Stimulated activated CD4-positive, alpha-beta T cell treated with anti-CD3 and anti-CD28 coated beads, Interleukin-4, amount 100 ng/mL, for 4 hours (primary cell): ENCODE data around the gene CDH13.

Experiments used
- DNase-seq, 2 experiments: peaks; one replicate each; pipeline ENCODE4 v3.0.0-alpha.2; 2020

CDH13 gene

DNA sequence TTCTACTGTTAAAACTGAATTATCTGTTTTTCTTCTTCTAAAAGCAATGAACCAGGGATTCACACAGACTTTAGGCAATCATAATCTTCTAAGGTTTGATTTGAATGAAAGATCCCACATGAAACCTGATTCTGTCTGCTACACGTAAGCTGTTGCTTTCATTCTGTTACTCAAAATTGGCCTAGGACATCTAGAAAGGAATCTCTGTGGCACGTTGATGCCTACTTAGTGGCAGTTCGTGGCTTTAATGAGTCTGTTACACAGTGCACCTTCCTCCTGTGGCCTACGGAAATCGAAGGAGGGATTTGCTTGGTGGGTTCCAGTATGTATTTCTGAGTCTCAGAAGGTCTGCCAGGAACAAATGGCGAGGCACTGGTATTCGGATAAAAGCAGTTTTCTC is 691.6 kb downstream of the CDH13 start:
- no peak for DNase-seq

DNA sequence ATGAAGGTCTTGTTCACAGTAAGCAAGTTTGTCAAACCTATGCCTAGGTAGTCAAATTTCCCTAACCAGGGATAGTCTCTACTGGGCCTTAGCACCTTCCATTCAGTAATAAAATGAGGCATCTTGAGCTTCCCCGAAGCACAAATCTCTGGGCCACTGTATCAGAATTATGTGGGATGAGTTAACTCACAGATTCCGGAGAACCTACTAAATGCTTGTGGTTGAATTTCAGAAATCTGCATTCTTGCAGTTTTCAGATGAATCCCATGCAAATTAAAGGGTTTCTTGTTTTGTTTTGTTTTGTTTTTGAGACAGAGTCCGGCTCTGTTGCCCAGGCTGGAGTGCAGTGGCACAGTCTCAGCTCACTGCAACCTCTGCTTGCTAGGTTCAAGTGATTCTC is 702.2 kb downstream of the CDH13 start:
- DNase-seq: no peak

DNA sequence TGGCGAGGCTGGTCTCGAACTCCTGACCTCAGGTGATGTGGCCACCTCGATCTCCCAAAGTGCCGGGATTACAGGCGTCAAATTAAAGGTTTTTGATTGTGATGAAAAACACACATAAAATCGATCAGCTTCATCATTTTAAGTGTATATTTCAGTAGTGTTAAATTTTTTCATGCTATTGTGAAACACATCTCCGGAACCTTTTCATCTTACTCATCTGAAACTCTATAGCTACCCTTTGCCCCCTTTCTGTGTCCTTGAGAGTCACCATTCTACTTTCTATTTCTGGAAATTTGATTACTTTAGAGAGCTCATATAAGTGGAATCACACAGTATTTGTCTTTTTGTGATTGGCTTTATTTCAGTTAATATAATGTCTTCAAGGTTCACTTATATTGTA is 702.7 kb downstream of the CDH13 start:
- DNase-seq: no peak

DNA sequence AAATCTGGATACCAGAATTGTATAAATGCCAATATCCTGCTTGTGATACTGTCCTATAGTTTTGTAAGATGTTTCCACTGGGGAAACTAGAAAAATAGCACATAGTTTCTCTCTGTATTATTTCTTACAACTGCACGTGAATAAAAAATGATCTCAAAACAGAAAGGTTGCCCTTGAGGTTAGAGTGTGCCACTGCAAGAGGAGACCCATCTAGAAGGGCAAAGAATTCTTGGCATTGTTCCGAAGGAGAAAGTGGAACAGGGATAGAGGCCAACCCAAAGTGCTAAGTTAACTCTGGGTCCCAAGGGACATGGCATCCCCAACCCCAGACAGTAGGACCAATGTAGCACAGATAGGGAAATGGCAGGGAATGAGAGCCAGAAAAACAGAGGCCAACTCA is 703.5 kb downstream of the CDH13 start:
- DNase-seq: no peak

DNA sequence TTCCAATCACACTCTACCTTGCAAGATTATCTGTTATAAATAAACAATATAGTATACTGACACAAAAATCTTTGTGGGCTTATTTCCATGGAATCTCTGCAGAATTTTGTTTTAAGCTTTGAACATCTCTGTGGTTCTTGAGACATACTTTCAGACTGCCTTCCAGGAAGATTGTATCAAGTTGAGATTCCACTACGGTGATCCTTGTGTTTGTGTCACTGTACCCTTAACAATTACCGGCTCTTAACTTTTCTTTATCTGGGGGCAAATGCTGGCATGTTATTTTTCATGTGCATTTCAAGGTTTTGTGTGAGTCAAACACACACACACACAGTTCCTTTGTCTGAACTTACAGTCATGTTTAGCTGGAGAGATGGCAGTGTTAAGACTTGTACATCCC is 708.3 kb downstream of the CDH13 start:
- DNase-seq: no peak

DNA sequence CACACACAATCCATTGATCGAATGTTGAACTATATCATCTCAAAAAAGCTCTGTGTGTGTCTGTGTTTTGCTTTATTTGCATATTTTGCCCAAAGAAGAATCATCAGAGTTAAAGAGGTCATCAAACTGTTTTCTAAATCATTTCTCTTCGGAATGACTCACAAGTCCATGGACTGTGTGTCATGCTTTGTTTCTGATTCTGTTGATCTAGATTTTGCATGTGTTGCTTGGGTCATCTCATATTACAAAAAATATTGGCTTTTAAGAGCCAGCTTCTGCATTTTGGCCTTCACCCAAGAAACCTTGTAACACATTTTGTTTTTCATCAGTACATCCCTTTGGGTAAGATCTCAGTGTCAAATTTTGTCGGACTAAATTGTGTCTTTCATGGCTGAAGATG is 709.8 kb downstream of the CDH13 start:
- DNase-seq: no peak

DNA sequence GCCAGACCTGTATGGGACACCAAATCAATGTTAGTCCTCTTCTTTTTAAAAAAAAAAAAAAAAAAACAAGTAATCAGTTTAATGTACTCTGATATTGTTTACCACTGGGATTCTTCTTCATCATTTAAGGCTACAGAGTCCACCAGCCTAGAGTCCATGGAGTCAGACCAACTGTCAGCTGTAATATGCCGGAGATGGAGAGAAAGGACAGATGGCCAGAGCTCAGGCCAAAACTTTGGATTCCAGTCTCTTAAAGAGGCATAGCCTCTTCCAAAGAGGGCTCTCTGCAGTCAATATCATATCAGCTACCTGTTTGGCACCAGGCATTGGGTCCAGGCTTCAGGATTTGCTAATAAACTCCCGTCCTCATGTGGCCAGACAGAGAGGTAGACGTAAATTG is 711.4 kb downstream of the CDH13 start:
- DNase-seq: no peak

DNA sequence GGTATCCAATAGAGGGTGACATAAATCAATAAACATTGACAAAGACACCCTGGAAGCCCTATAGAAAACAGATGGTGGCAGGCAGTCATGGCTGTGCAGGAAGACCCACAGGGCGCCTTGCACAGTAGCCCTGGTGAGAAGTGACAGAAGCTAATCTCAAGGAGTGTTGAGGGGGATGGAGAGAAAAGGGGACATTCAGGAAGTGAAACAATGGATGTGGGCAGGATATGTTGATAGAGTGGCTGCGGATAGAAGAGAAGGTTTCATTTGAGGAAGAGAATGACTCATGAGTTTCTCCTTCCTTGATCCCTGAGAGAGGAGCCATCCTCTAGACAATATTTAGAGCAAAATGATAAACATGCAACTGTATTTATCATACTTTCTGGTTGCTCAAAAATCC is 712.2 kb downstream of the CDH13 start:
- no peak for DNase-seq

DNA sequence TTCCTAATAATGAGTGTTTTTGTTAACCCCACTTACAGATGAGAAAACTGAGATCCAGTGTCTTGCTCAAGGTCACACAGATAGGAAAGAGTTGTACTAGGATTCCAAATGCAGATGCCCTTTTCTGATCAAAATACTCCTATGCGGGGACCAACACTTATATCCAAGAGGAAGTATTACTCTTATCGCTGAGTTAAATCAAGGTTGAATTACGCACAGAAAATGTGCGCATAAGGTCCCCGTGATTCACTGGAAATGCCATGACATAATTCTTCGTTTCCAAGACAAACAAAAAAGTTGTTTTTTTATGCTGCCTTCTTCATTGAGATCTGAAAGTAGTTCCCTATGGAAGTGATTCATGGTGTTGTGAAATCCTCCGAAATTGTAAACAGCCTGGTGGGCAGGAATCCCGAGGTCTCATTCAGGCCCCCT is 717.2 kb downstream of the CDH13 start:
- DNase-seq: no peak

DNA sequence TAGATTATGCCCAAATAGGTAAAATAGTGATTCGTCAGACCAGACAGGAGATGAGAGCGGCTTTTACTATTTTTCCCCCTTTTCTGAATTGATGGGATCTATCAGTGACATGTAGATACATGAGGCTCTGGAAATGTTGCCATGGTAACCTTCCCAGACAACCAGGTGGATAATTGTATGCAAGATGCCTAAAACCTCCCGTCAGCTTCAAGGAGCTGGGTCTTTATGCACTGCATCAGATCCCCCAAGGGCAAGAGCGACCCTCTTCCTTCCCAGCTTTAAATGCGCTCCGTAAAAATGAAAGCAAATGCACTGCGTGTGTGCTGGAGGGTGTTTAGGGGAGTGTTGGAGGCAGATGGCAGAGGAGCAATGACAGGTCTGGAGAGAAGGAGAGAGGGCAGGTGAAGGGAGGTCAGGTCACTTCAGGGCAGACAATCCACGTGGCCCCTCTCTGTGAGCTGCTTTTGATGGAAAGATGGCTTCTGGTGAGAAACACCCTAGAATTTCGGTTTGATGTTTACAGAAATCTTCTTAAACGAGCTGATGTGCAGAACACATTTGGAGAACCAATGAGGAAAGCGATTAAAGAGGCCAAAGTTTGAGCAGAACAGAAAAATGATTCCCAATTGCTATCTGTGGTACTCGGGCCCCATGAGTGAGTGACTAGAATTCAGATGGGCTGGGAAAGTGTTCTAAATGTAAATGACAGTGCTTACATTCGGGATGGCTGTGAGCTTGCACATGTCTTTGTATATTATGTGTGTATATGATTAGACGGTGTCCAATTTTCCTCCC is 719.3 kb downstream of the CDH13 start:
- DNase-seq: no peak

DNA sequence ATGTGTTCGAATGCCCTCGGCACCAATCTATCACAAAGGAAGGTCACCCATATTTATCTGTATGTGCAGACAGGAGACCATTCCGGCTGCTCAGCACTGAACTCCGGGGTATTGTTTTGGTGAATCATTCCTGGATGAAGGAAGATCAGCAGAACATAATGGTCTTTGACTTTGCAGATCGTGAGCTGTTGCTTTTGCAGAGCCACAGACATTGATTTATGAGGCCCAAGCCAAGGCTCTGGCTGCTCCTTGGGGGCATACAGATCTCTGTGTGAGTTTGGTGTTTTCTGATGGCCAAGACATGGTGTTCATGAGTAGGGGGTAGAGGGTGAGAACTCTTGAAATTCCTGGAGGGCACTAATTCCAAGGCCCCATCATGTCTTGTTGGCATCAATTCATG is 722.2 kb downstream of the CDH13 start:
- no peak for DNase-seq

DNA sequence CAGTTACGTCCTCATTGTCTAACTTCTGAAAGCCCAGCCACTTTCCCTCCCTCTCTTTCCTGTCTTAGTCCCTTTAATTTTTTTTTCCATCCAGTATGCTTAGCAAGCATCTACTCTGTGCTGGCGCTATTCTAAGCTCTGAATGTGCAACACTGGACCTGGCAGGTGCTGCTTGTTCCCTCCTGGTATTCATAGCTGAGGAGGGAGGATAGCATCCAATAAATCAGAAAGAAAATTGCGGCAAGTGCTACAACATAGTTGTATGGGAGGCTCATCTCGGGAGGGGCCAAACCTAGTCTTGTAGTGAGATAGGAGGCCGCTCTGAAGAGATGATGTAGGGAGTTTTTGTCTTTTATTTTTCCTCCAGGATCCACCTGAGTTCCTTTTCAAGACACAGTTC is 723.7 kb downstream of the CDH13 start:
- no peak for DNase-seq

DNA sequence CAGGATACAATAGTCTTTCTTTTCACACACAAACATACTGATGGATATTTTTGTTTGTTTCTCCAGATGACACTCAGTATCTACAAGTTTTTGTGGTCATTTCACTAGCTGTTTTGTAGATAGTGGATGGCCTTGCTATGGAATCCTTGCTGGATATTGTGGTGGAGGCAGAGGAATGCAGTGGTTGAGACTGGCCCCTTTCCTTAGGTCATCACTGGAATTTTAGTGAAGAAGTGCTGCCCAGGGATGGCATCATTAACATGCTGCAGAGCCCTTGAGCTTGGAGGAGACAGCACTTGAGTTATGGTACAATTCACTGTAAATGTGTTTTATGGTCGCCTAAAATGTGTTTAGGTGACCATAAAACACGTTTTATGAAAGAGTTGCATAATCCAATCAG is 725.1 kb downstream of the CDH13 start:
- DNase-seq: no peak

DNA sequence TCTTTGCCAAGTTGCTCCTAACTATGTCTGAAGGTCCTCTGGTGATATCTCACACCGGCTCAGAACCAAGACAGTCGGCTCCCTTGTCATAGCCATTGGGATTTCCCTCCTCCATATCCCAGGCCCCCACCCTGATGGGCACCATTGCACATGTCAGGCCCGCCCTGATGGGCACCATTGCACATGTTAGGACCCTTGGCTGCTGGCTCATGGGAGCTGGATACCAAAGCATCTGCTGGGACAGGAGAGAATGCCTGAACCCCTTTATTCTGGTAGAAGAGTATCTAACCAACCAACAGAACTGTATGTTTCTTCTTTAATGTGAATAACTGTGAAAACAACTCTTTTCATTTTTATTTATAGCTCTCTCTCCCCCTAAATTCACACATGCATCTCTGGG is 726.5 kb downstream of the CDH13 start:
- no peak for DNase-seq

DNA sequence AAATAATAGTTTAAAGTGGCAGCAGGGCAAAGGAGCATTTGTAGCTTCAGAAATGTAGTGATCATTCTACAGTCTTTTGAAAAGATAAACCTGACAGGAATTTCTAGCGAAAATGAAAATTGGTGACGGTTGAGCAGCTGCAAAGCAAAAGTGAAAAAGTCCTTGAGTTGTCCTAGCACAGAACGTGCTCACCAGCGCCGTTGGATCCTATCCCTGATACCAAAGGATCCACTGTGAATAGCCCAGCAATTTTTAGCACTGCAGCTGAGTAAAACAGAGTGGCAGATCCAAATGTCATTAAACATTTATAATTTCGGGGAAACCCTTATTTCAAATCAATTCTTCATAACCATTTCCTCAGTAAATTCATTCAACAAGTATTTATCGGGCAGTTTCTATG is 727.2 kb downstream of the CDH13 start:
- DNase-seq: no peak

DNA sequence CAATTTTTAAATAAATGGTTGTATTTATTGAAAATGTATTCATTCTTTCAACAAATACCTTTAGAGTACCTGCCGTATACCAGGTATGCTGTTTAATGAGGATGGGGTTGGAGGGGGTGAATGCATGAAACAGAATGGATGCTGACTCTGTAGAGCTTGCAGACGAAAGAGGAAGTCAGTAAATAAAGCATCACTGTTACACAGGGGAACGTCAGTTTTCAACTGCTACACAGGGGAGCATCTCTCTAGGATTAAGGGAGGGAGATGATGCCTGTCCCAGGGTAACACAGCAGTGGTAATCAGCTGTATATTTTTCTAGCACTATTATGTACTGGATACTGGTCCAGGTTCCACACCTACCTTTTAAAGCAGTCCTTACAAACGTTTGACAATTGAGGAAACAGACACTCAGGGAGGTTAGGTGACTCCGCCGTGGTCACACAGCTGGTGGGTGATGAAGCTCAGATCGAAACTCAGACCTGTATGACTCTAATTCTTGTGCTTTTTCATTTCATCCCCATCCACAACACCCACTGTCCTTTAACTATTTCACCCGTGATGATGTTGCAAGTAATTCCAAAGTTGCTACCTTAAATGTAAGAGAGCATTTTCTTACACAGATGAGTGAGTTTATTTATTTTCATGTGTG is 728.9 kb downstream of the CDH13 start:
- DNase-seq: no peak

DNA sequence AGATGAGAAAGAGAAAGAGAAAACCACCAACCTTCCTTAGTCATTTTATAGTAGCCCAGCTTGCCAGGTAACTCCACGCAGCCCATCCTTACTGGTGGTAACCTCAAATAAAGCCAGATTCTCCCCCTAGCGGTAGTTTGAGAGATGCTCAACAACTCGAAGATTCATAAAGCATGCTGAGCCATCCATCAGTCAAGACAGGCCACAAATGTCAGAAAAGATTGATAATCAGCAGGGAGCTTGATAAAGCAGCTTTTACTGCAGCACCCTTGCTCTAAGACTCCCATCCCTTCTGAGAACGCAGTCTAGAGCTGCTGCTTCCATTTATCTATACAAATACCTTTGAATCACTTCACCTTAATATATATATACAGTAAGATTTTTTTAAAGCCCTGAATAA is 729.5 kb downstream of the CDH13 start:
- no peak for DNase-seq

DNA sequence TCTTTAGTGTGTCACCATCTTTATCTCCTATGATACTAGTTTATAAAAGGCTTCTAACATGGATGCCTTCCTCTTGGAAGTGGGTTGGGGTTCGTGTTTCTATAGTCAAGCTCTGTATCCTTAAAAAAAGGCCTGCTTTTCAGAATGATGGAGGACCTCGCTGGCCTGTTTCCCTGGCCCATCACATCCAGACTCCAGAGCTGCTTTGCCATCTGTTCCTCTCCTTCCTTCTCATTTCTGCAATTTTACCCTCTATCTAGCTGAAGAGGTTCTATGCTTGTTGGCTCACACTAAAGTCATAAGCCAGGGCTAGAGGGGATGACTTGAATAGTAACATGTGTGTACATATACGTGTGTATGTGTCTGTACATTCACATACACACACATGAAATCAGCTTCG is 730.2 kb downstream of the CDH13 start:
- DNase-seq: no peak

DNA sequence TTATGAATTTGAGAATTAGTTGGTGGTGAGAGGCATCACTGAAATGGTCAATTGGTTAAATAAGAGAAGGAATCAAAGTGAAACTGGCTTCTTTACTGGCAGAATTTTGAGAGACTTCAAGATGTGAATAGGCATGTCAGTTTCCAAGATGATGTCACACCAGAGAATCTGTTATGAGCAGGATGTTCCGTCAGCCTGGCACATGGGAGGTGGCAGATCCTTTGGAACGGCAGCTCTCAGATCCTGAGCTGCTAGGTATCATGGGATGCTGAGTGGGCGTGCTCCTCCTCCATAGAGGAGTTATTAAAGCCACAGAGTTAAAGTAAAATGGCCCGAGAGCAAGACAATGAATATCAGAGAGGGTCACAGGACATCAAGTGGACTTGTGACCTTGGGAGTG is 736.8 kb downstream of the CDH13 start:
- DNase-seq: no peak

DNA sequence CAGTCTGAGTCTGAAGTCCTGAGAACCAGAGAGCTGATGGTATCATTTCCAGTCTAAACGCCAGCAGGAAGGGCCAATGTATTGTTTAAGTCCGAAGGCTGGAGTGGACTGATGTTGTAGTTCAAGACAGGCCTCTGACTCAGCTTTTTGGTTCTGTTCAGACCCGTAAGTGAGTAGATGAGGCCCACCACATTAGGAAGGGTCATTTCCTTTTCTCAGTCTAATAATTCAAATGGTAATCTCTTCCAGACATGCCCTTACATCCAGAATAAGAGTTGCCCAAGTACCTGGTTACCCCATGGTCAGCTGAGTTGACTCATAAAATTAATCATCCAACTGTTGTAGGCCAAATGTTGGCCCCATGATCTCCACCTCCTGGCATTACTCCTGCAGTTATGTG is 738.4 kb downstream of the CDH13 start:
- no peak for DNase-seq

DNA sequence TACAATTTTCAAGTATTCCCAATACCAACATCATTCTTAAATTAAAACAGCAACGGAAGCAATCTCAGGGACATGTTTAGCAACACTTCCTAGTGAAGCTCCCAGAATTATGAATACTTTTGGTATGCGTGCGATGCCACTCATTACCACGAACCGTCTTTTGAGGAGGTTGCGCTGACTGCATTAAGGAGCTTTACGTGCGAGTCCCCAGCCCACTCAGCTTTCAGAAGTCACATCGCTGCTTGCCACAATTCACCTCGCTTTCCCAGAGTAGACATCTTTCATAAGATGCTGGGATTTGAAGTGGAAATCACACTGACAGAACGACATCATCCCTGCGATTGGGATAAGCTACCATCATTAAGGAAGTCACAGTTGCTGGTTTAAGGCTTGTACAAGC is 739.5 kb downstream of the CDH13 start:
- no peak for DNase-seq

DNA sequence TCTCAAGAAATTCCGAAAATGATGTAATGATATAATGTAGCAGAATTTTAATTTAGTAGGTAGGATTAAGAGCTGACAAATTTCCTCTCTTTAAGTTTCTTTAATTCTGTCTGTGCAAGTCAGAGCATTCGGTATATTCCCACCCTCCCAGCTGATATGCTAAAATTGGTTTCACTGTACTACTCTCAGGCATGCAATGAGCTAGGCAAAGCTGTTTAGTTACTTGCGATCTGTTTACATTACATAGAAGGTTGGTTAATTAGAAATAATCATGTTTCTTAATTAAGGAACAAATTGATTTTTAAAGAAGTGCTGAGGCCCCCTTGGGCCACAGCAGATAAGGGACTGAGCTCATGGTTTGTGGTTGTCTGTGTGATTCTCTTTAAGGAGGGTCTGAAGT is 748.2 kb downstream of the CDH13 start:
- no peak for DNase-seq

DNA sequence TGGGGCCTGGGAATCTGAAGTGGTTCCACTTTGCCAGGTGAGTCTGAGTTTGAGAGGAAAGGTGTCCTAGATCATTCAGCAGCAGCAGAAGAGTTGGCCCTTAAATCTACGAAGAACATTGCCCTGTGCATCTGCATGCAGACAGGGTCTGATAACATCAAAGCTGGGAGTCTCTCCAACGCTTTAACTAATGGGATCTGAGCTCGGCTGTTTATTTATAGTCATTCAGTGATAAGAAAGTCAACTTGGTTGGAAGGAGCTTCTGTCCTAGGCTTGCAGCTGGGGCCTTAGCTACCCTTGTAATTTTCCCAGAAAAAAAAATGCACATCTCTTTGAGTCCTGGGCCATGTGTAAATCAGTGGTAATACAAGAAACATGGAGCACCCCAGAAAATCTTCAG is 763.0 kb downstream of the CDH13 start:
- DNase-seq: no peak

DNA sequence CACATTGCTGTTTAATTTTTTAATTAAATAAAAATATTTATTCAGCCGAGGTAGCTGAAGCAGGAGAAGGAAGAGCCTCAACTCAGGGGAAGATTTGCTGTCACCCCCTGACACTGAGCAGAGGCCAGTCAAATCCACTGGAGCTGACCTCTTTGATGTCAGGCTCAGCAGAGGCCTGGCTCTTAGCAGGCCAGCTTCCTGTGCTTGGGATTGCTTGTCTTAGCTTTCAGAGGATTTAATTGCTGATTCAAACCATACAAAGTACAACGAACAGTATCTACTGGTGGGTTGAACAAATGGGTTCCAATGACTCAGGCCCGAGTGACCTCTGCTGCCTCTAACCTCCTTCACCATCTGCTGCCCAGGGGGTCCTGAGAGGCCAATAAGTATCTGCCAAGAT is 764.0 kb downstream of the CDH13 start:
- DNase-seq: no peak

DNA sequence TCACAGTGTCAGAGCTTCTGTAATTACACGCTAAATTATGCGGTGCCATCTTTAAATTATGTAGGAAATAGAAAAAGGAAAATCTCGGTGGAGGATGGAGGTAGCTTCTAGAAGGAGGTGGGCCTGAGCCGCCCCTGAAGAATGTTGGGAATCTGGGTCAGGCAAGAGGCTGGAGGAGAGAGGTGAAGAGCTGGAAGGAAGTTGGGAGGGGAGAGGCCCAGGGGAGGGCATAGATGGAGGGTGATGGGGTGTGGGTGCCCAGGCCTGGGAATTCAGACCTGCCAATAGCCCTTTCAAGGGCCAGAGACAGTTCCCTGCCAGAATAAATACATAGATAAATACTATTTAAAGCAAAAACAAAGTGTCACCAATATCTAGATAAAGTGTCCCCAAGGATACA is 766.0 kb downstream of the CDH13 start:
- DNase-seq: no peak
